Measurements from ENCODE around the gene NTMT1.

GRCh38 chr9:129632460-129632859, 6.5 kb downstream of the NTMT1 start:
- TF ChIP-seq YY1 (IDR thresholded peaks at IDR 0.05; ENCODE audit: insufficient read depth, insufficient read length), result no peak
- no peak for TF ChIP-seq SUZ12 (IDR thresholded peaks at IDR 0.05; ENCODE audit: extremely low read depth, insufficient read depth, insufficient read length)
- no peak for TF ChIP-seq ZNF274 (IDR thresholded peaks at IDR 0.05; ENCODE audit: low read depth, low read length)
